CD4-positive, alpha-beta T cell treated with Interleukin-1 beta for 1 hour (primary cell): ENCODE measurements around the gene MYO5A.
"Not testable (repeated sequence)": the region's sequence is repeated elsewhere in the genome, so short reads cannot be mapped to it uniquely, and the experiment has no call there.

Source experiments
- DNase-seq, 2 donors: peaks; one replicate each; pipeline ENCODE4 v3.0.0-alpha.2; 2020 to 2022

MYO5A gene

GRCh38 chr15:52324109-52324508 lies 204.6 kb downstream of the MYO5A start:
- no peak for DNase-seq

GRCh38 chr15:52318729-52319500 lies 209.8 kb downstream of the MYO5A start:
- no peak for DNase-seq

- no peak for DNase-seq
Measured at GRCh38 chr15:52317688-52318087, 211.0 kb downstream of the MYO5A start.

- no peak for DNase-seq
Measured at GRCh38 chr15:52317022-52317421, 211.7 kb downstream of the MYO5A start.

GRCh38 chr15:52309154-52309548 lies 219.5 kb downstream of the MYO5A start:
- DNase-seq: no peak

- no peak for DNase-seq
Measured at GRCh38 chr15:52308446-52309153, 220.1 kb downstream of the MYO5A start.

GRCh38 chr15:52307847-52308246 lies 220.8 kb downstream of the MYO5A start:
- DNase-seq: no peak

- DNase-seq: no peak
Measured at GRCh38 chr15:52306270-52306669, 222.4 kb downstream of the MYO5A start.

GRCh38 chr15:52303093-52303772 lies 225.4 kb downstream of the MYO5A start:
- DNase-seq: no peak

- DNase-seq: no peak
Measured at GRCh38 chr15:52301265-52301847, 227.3 kb downstream of the MYO5A start.

- no peak for DNase-seq
Measured at GRCh38 chr15:52295421-52296001, 233.2 kb downstream of the MYO5A start, which contains the start of gene MYO5C. MYO5C (minus strand) TSS chr15:52295804; CDS start chr15:52295636, 168 bp downstream.

- no peak for DNase-seq
Measured at GRCh38 chr15:52294881-52295420, 233.7 kb downstream of the MYO5A start.

- DNase-seq: no peak
Measured at GRCh38 chr15:52292780-52293392, 235.8 kb downstream of the MYO5A start.

- no peak for DNase-seq
Measured at GRCh38 chr15:52291204-52291603, 237.5 kb downstream of the MYO5A start.

GRCh38 chr15:52290800-52291199 lies 237.9 kb downstream of the MYO5A start:
- DNase-seq: no peak

GRCh38 chr15:52290329-52290728 lies 238.4 kb downstream of the MYO5A start:
- DNase-seq: no peak

- DNase-seq: no peak
Measured at GRCh38 chr15:52289629-52290081, 239.0 kb downstream of the MYO5A start.

GRCh38 chr15:52288986-52289385 lies 239.7 kb downstream of the MYO5A start:
- no peak for DNase-seq

- DNase-seq: no peak
Measured at GRCh38 chr15:52288051-52288942, 240.4 kb downstream of the MYO5A start.

- DNase-seq: no peak
Measured at GRCh38 chr15:52287114-52287513, 241.6 kb downstream of the MYO5A start.

GRCh38 chr15:52285941-52286340 lies 242.7 kb downstream of the MYO5A start:
- DNase-seq: not testable (repeated sequence)
